Measurements from ENCODE around the gene ATP10A.
A peak's percentile ranks its signal among the peaks of the same experiment; 100 is the strongest.

ATP10A gene

GRCh38 chr15:25742041-25742730 is 120.9 kb downstream of the ATP10A start:
- DNase-seq (ENCODE audit: low read depth, low spot score) = no peak

DNA sequence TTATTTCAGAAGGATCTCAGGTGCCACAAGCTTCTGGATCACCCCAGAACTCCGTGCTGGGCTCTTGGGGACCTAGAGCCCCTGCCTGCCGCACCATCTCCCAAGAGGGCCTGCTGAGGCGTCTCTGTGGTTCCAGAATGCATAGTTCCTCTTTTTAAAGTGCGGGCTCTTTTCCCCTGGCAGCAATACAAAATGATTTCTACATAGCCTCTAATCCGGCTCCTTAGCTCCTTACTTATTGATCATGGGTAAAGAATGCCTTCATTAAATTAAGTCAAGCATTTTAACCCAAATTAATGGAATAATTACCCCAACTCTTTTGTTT is 121.9 kb downstream of the ATP10A start:
- DNase-seq (ENCODE audit: low read depth, low spot score) = no peak

GRCh38 chr15:25740383-25741255 is 122.5 kb downstream of the ATP10A start:
- DNase-seq (ENCODE audit: low read depth, low spot score) = no peak

DNA sequence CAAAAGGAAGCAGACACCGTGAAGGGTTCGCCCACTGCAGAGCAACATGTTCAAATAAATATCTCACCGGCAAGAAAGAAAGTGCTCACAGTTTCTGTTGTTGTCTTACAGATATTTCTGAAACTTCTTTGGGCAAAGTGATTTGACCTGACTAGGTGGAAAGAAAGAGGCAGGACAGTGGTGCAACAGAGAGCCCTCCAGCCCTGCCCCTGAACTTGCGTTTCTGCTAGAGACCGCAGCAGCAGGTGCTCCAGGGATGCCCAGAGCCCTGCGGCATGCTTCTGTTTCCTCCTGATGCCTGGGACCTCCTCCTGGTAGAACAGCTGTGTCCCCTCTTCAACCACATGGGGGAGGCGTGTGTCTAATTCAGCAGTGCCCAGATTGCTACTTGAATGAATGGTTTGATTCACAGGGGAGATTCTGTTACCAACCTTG is 123.4 kb downstream of the ATP10A start:
- peak; percentile 28 for DNase-seq (ENCODE audit: low read depth, low spot score)

DNA sequence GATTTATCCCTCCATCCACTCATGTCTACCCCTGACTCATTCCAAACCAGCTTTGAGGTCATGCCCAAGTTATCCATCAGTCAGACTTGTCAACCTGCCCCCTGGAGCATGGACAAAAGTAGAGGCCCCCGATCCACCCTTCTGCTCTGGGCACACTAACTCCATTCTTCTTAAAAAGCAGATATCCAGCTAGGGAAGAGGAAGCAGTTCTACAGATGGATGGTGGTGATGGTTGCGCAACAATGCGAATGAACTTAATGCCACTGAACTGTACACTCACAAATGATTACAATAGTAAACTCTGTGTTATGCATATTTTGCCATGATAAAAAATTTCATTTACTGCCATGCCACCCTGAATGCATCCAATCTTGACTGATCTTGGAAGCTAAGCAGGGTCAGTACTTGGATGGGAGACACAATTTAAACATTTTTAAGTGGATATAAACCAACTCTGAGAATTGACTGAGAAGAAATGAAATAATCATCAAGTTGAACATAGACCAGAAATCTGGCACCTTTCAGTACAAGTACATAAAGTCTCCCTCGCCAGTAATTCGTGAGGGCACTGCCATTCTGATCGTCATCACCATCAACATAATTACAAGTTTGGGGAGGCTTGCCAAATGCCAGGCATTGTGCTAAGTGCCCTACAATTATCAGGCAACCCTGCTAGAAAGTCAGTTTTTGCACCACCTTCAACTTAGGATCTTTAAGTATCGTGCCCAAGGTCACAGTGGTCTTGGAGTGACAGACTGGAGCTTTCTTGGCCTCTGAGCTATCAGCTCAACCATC is 124.8 kb downstream of the ATP10A start:
- no peak for DNase-seq (ENCODE audit: low read depth, low spot score)

DNA sequence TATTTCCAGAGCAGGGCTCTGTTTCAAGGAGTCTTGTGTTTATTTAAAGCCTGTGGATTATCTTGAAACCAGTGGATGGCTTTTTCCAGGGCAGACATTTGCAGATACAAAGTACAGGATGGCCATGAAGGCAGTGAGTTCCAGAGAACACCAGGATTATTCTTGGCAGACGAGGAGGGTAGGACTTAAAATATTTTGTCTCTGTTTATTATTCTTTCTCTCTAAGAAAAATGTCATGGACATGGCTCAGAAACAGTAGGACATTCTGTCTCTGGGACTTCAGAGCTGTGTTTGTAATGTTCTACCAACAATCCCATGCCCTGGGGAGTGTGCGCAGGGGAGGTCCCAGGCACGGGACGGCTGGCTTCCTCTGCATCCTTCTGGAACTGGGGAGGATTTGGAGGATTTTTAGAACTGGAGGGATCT is 125.9 kb downstream of the ATP10A start:
- DNase-seq (ENCODE audit: low read depth, low spot score) = no peak

GRCh38 chr15:25736461-25736860 is 126.7 kb downstream of the ATP10A start:
- no peak for DNase-seq (ENCODE audit: low read depth, low spot score)

DNA sequence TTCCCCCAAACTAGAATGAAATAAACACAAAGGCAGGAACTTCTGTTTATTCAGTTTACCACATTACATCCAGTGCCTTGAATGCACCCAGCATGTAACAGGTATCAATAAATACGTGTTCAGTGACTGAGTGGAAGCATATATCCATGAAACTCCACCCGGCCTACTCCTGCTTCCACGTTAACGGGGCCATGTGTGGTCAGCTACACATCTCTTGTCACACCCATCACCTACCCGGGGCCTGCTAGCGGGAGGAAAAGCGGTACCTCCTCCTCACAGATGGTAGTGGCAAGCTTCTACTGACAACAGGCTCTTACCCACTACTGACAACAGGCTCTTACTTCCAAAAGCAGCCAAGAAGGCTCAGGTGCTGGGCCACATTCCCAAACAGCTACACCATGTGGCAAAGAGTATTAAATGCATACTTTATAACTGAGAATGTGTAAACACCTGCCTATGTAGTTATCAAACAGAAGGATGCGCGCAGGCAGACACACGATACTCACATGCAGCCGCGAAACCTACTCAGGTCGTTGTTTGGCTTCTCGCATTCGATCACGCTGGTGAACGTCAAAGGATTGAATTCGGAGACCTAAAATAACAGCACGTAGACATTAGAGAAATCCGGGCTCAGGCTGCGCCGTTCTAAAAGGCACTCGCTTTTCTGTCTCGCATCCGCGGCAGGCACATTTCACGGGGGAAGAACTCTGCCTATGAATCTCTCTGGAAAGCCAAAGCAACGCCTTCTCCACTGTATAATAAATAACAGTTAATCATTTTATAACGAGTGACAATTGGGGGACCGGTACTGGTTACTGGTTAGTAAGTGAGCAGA is 127.4 kb downstream of the ATP10A start:
- no peak for DNase-seq (ENCODE audit: low read depth, low spot score)

DNA sequence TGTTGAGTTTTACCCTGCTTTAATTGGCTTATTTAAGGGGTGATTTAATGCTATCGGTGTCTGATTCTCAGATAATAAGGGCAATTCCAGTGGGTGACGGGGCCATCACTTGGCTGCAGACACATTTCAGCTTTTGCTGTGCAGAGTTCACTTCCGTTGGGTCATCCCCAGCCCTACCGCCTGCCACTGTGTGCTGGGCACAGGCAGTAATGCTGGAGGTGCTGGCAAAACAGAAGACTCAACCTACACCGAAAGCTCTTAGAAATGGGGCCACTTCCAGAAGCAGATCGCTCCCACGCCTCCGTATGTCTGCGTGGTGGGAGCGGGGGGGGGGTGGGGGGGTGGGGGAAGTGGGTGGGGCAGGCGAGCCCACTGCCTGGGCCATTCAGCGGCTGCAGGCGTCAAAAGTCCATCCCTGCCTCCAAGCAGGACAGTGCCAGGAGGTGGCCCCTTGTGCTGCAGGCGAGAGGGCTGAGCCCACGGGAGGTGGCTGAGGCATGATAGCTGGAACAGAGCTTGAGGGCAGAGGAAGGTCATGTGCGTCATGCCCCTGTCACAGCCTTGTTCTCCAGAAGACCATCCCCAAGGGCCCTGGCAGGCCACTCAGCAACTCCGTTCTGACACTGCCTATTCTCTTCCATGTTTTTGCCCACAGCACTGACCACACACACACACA is 128.3 kb downstream of the ATP10A start:
- no peak for DNase-seq (ENCODE audit: low read depth, low spot score)

DNA sequence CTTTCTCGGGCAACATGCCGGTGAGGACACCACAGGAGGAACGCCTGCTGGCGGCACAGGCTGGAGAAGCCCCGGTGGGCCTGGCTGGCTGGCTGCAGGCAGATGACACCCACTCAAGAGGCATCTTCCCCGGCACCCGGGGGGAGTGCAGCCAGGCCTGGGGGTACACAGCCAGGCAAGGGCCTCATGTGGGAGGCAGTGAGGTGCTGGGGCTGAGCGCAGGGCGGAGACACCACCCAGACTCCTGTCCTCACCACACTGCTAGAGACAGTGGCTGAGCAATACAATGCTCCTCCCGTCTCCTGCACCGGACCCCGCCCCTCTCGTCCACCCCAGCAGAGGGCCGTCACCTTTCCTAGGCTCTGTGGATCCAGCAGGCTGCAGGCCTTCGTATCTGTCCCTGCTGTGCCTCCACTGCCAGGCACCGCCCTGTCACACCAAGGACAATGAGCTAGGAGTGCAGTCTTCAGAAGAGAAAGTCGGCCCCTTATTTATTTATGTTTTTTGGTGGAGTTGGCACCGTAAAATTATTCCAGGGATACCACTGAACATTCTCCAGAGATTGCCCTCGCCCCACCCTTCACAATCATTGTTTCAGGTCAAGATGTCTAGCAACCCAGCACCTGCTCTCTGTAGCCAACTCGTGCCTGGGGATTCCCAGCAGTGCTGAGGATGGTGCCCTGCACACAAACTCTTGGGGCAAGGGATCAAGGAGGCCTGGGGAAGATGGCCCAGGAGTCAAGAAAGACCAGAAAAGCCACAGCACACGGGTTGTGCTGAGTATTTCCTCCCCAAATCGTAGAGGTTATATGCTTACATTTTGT is 129.1 kb downstream of the ATP10A start:
- DNase-seq (ENCODE audit: low read depth, low spot score) = no peak

DNA sequence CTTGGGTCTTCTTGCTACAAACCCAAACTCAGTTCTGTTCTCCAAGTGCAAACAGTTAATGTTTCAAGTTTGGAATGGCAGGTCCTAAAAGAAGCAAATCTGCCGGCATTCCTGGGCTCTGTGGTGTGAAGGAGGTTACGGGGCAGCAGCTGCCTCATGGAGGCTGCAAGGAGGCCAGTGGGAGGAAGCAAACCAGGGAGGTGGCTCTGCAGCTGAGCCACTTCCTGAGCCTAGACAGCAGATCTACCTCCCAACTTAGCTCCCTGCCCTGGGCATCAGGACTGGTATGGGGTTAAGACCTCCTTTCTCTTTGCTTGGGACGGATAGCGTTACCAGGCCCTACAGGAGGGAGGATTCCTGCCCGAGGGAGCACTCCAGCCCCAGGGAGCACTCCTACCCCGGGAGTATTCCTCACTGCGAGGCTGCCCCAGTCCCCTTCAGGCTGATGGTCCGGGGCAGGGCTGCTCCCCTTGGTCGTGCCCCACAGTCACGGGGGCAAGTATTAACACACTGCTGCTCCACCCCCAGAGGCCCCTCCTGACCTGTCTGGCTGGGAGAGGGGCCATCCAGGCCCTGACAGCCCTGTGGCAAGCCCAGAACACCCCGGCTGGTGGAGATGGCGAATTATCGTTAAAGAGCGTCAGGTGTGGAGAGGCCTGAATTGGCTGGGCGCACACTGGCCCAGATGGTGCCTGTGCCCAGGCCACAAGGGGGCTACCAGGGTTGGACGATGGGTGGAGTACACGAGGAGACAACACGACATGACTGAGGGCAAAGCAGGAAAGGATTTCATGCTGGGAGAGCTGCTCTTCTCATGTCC is 129.9 kb downstream of the ATP10A start:
- DNase-seq (ENCODE audit: low read depth, low spot score) = no peak

DNA sequence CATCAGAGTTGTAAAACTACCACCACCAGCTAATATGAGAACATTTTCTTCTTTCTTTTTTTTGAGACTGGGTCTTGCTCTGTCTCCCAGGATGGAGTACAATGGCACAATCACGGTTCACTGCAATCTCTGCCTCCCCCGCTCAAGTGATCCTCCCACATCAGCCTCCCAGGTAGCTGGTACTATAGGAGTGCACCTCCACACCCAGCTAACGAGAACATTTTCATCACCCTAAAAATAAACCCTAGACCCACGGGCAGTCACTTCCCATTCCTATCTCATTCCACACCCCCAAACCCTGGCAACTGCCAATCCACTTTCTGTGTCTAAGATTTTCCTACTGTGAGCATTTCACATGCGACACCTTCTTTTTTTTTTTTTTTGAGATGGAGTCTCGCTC is 130.9 kb downstream of the ATP10A start:
- no peak for DNase-seq (ENCODE audit: low read depth, low spot score)

- DNase-seq (ENCODE audit: low read depth, low spot score) = no peak
Observed at GRCh38 chr15:25731411-25731810, 131.7 kb downstream of the ATP10A start.

DNA sequence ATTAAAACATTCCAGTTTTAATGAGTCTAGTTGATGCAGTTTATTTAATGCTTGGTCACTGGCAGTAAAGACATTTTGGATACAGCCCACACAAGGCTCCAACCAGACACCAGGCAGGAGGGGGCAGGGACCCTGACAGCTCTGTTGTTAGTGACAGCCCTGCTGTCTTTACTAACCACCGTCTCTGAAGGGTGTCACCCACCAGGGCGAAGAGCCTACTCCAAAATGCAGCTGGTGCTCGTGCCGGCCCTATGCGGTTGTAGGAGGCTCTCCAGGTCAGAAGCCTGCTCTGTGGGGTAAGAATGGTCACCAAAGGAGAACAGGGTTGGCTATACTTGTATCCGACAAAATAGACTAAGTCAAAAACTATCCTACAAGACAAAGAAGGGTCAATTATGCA is 132.2 kb downstream of the ATP10A start:
- no peak for DNase-seq (ENCODE audit: low read depth, low spot score)

DNA sequence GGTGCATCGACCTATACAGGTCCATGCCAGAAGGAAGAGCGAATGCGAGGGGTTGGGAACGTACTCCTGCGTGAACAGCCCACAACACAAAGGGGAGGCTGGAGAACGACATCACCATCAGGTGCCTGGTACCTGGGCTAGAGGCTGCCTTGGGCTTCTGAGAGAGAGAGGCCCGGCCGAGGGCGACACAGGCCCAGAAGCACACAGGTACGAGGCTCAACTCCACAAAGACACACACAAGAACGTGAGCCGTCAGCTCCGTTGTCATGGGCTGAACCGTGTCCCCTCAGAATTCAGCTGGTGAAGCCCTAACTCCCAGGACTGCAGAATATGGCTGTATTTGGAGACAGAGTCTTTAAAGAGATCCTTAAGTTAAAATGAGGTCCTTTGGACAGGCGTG is 134.3 kb downstream of the ATP10A start:
- no peak for DNase-seq (ENCODE audit: low read depth, low spot score)

GRCh38 chr15:25727867-25728600 is 135.1 kb downstream of the ATP10A start:
- DNase-seq (ENCODE audit: low read depth, low spot score) = no peak

GRCh38 chr15:25727116-25727515 is 136.0 kb downstream of the ATP10A start:
- DNase-seq (ENCODE audit: low read depth, low spot score) = no peak

- DNase-seq (ENCODE audit: low read depth, low spot score) = no peak
Observed at GRCh38 chr15:25725758-25726157, 137.4 kb downstream of the ATP10A start.

Measured in iPS DF 19.7 (cell line).